Testis (tissue), 3 donors: ENCODE data around the gene LCNL1. TPM values are rescaled to one million over a fixed set of nuclear protein-coding genes. Genes with fewer than 3 reads are reported as not detected.

Experiments used
- DNase-seq: peaks from one replicate; pipeline ENCODE4 v3.0.0-alpha.2; 2019
- H3K27ac ChIP-seq, 2 donors: fragments of 200-600 bp; sonication (generic); one replicate each; pipeline ENCODE4 v1.5.1; 2019
- H3K27me3 ChIP-seq: fragments of 200-600 bp; sonication (generic); one replicate; pipeline ENCODE4 v1.5.1; 2019
- H3K36me3 ChIP-seq: fragments of 200-600 bp; sonication (generic); one replicate; pipeline ENCODE4 v1.5.1; 2017; ENCODE audit warnings: low read depth; ENCODE audit errors: missing control alignments
- H3K4me1 ChIP-seq: fragments of 200-600 bp; sonication (generic); one replicate; pipeline ENCODE4 v1.5.1; 2019
- H3K4me3 ChIP-seq, 2 donors: fragments of 200-600 bp; sonication (generic); one replicate each; pipeline ENCODE4 v1.5.1; 2017 to 2019
- H3K9me3 ChIP-seq: fragments of 200-600 bp; sonication (generic); one replicate; pipeline ENCODE4 v1.5.1; 2017
- CTCF ChIP-seq, 3 experiments: fragments of 450-650 bp in 2 of 3; fragments of 200-600 bp in 1 of 3; sonication (generic) in 1 of 3; IDR thresholded peaks; one replicate each; pipeline ENCODE4 v1.5.1; 2016 to 2019; ENCODE audit warnings: antibody characterized with exemption in 3 of 3, mild to moderate bottlenecking in 2 of 3, moderate library complexity in 1 of 3
- POLR2A ChIP-seq: fragments of 450-650 bp; IDR thresholded peaks from one replicate; pipeline ENCODE4 v1.6.1; 2017; ENCODE audit warnings: antibody characterized with exemption, mild to moderate bottlenecking, moderate library complexity
- WGBS, 2 donors: methylation state at CpG; one replicate each; pipeline ENCODE4 v1.1.5; 2018; 5-methylcytosine and 5-hydroxymethylcytosine counted together
- intact Hi-C: fragments of 100-400 bp; cut with DNase I; formaldehyde crosslinking; loops from one replicate; pipeline ENCODE4 v1.15.1; 2023; ENCODE audit warnings: low total_unique reads
- polyA plus RNA-seq: library from polyadenylated mRNA; stranded (reverse); fragments of 350-450 nt; fragmentation: Illumina TruSeq; extraction: RNeasy Lipid Tissue Mini Kit (QIAGEN cat#74804); gene quantifications from one replicate; pipeline ENCODE4 v1.2.3, GENCODE V29; 2014; ENCODE audit warnings: low read depth, low replicate concordance; ENCODE audit not compliant: insufficient read depth
- total RNA-seq, 2 donors: library from RNA; depleted of rRNA; stranded (reverse); fragments of >200 nt; gene quantifications; one replicate each; pipeline ENCODE4 v1.2.3, GENCODE V29; 2016

Gene LCNL1
- total and polyA plus RNA-seq, 3 donors from 2014 or later = 17.5 to 131 (median 59.3) TPM

GRCh38 chr9:137018761-137019559, 36.2 kb downstream of the LCNL1 start:
- 95% methylated on average over 20 to 36 of the region's 36 CpGs for WGBS, 2 donors
- intact Hi-C loops = no loop called here

GRCh38 chr9:137019891-137020683, 37.3 kb downstream of the LCNL1 start:
- intact Hi-C loops = no loop called here
- no peak for DNase-seq
- no peaks in the 10 kb centered on the region for H3K27me3 ChIP-seq
- no peak overlapping the region for H3K27ac ChIP-seq
- WGBS, 2 donors = 95 to 97% methylated on average over 13 to 34 of the region's 34 CpGs
- no peak for TF ChIP-seq CTCF (IDR thresholded peaks at IDR 0.05)
- no peak for TF ChIP-seq POLR2A
- no peaks in the 10 kb centered on the region for H3K36me3 ChIP-seq
- no peaks in the 10 kb centered on the region for H3K9me3 ChIP-seq
- no peak overlapping the region for H3K4me3 ChIP-seq
- no peaks in the 10 kb centered on the region for H3K4me1 ChIP-seq

More at GRCh38 chr9:137018761-137019559, 36.2 kb downstream of the LCNL1 start:
- DNase-seq = no peak
- Histone ChIP-seq H3K4me1 (no peaks in the 10 kb centered on the region), H3K27me3 (no peaks in the 10 kb centered on the region), H3K27ac (no peak overlapping the region), H3K4me3 (no peak overlapping the region), H3K9me3 (no peaks in the 10 kb centered on the region), H3K36me3 (no peaks in the 10 kb centered on the region)
- TF ChIP-seq CTCF (IDR thresholded peaks at IDR 0.05) (no peak), POLR2A (no peak)

GRCh38 chr9:137020771-137021567, 38.2 kb downstream of the LCNL1 start:
- no peak overlapping the region for H3K4me3 ChIP-seq
- H3K36me3 ChIP-seq = no peaks in the 10 kb centered on the region
- 89 to 94% methylated on average over 3 to 32 of the region's 32 CpGs for WGBS, 2 donors
- peaks cover 6% of the 10 kb centered on the region for H3K4me1 ChIP-seq
- no peaks in the 10 kb centered on the region for H3K27me3 ChIP-seq
- intact Hi-C loops = no loop called here
- H3K27ac ChIP-seq = no peak overlapping the region
- DNase-seq = no peak
- H3K9me3 ChIP-seq = no peaks in the 10 kb centered on the region
- TF ChIP-seq CTCF (IDR thresholded peaks at IDR 0.05) = no peak
- no peak for TF ChIP-seq POLR2A

GRCh38 chr9:137021568-137021978, 38.8 kb downstream of the LCNL1 start:
- peaks cover 7% of the 10 kb centered on the region for H3K4me1 ChIP-seq
- H3K9me3 ChIP-seq = no peaks in the 10 kb centered on the region
- H3K27me3 ChIP-seq = no peaks in the 10 kb centered on the region
- no peaks in the 10 kb centered on the region for H3K36me3 ChIP-seq
- no peak for TF ChIP-seq POLR2A
- no peak for TF ChIP-seq CTCF (IDR thresholded peaks at IDR 0.05)
- DNase-seq = no peak
- WGBS, 2 donors = 79 to 94% methylated on average over 3 to 6 of the region's 6 CpGs
- intact Hi-C loops = no loop called here
- no peak overlapping the region for H3K27ac ChIP-seq
- no peak overlapping the region for H3K4me3 ChIP-seq
